Globus pallidus (tissue), 1 donor: ENCODE measurements around the gene LPCAT2.
A peak's percentile ranks its signal among the peaks of the same experiment; 100 is the strongest.

Source experiments
- DNase-seq: peaks from one replicate; pipeline ENCODE4 v3.0.0-alpha.2; 2015; ENCODE audit warnings: low spot score

LPCAT2 gene

GRCh38 chr16:55503726-55504550 is 4.9 kb upstream of the LPCAT2 start:
- DNase-seq: no peak

DNA sequence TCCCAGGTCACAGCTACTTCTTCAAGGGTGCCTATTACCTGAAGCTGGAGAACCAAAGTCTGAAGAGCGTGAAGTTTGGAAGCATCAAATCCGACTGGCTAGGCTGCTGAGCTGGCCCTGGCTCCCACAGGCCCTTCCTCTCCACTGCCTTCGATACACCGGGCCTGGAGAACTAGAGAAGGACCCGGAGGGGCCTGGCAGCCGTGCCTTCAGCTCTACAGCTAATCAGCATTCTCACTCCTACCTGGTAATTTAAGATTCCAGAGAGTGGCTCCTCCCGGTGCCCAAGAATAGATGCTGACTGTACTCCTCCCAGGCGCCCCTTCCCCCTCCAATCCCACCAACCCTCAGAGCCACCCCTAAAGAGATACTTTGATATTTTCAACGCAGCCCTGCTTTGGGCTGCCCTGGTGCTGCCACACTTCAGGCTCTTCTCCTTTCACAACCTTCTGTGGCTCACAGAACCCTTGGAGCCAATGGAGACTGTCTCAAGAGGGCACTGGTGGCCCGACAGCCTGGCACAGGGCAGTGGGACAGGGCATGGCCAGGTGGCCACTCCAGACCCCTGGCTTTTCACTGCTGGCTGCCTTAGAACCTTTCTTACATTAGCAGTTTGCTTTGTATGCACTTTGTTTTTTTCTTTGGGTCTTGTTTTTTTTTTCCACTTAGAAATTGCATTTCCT is 3.4 kb upstream of the LPCAT2 start:
- DNase-seq: no peak

- DNase-seq: no peak
Measured at GRCh38 chr16:55506083-55506482, 2.8 kb upstream of the LPCAT2 start.

DNA sequence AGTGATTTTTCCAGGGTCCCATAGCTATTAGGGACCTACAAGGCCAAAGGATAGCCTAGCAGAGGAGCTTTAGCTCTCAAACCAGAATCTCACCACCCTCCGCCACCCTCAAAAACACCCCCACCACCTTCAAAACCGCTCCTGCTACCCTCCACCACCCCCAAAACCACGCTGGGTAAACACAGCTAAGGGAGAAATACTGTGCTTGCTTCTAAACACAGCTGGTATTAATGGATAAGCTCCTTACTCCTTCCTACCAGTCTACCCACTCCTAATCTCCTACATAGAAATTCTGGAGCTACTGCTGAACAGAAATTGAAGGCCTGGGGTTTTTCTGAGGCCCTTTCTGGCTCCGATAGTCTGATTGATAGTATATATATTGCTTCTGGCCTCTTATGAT is 2.2 kb upstream of the LPCAT2 start:
- no peak for DNase-seq

DNA sequence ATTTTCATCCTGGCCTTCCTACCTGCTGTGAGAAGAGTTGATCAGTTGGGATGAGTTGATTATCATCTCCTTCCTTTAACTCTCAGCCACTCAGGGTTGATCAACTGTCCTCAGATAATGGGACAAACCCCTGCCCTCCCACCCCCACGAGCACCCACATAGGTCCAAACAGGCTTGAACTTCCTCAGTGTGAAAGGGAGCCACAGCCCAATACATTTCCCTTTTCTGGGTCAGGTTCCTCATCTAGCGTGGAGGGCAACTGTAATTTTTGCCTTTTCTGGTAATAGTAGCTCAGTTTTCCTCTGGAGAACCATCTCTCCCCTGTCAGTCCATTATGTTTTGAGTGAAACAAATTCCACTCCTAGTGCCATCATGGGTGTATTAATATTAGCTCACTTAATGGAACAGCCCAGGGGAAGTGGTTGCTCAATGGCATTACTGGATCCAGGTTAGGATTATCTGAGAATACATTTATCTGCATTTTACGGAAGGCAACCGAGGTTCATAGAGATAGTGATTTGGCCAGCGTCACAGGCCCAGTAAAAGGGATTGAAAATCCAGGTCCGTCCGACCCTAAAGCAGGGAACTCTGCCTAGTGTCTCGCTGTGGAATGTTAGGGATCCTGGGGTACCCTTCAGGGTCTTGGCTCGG is 476 bp upstream of the LPCAT2 start:
- no peak for DNase-seq

GRCh38 chr16:55510185-55510805 is 1.4 kb downstream of the LPCAT2 start:
- no peak for DNase-seq

GRCh38 chr16:55512941-55513340 is 4.1 kb downstream of the LPCAT2 start:
- no peak for DNase-seq

- DNase-seq: no peak
Measured at GRCh38 chr16:55513616-55514015, 4.7 kb downstream of the LPCAT2 start.

DNA sequence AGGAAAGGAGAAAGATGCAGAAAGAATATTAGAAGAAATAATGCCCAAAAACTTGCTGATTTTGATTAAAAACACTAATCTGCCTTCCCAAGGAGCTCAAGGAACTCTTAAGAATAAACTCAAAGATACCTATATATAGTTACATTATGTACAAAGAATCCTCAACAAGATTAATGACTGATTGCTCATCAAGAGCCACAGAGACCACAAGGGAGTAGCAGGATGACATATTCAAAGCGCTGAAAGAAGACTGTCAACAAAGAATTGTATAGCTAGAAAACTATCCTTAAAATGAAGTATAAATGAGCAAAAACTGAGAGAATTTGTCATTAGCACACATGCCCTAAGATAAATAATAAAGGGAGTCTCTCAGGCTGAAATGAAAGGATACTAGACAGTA is 6.2 kb downstream of the LPCAT2 start:
- no peak for DNase-seq

GRCh38 chr16:55521792-55522191 is 12.9 kb downstream of the LPCAT2 start:
- DNase-seq: no peak

DNA sequence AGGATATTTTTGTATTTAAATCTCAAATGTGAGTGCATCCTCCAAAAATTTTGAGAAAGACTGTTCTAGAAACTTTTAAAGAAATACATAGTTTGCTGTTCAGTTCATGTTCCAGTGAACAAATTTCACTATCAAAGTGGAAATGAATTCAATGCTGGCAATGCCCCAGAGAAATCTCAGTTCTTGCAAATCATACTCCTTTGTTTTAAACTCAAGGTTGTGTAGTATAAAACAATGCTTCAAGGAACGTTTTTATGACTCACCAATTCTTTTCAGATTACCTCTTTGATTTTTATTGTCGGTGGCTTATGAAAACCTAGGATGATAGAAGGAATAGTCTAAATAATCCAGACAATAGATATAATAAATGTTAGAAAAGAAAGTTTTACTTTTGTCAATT is 17.6 kb downstream of the LPCAT2 start:
- DNase-seq: no peak

GRCh38 chr16:55527885-55528284 is 19.0 kb downstream of the LPCAT2 start:
- DNase-seq: no peak

DNA sequence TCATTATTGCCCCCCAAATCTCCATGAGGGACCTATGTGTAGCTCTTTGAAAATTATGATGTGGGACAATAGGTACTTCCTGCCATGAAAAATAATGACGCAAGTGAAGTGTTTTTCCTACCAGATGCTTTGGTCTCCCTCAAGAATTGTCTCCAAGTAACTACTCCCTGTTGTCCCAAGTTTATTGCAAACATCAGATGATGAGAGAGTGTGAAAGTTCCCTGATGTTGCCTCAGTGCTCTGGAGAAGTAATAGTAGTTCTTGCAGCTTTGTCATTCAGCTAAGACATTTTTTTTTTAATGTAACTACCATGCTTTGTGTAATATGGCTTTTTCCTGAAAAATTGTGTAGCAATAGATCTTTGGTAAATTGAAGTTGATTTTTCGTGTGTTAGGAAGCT is 20.1 kb downstream of the LPCAT2 start:
- no peak for DNase-seq

DNA sequence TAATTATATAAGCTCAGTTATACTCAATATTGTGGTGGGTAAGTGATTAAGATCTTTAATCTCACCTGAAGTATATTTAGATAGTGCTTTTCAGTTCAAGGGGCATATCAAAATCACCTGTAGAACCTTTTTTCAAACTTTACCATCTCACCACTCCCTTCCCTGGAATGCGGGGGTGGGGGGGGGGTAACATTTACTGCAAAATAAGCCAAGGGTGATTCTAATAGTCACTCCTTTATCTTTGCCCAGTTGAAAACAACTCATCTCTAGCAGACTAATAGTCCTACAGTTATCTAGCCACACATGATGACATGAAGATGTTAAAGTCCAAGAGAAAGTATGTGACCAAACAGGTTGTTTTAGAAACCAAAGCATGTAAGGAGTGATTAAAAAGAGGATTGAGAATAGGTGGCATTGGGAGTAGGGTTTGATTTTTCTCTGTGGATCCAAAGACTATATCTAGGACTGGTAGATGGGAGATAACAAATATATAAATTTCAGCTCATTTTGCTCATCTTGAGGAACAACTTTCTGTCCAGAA is 21.5 kb downstream of the LPCAT2 start:
- no peak for DNase-seq

DNA sequence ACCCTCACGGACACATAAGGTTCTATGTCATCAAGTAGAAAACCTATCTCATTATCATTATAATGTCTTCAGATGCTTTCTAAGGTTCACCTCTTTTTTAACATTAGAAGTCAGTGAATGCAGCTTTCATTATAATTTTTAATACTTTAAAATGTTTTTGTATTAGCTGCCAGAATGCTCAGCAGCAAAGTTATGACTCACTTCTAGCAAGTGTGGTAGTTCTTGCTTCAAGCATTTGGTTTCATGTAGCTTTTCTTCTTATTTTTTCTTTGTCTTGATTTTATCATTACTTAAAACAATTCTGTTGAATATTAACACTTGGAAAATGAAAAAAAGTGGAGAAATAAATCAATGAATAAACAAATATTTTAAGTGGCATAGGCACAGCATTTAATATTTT is 23.4 kb downstream of the LPCAT2 start:
- no peak for DNase-seq

GRCh38 chr16:55534756-55535155 is 25.9 kb downstream of the LPCAT2 start:
- DNase-seq: peak; percentile 45

GRCh38 chr16:55539049-55539448 is 30.2 kb downstream of the LPCAT2 start:
- DNase-seq: peak; percentile 26

GRCh38 chr16:55539488-55539887 is 30.6 kb downstream of the LPCAT2 start:
- peak; percentile 27 for DNase-seq

DNA sequence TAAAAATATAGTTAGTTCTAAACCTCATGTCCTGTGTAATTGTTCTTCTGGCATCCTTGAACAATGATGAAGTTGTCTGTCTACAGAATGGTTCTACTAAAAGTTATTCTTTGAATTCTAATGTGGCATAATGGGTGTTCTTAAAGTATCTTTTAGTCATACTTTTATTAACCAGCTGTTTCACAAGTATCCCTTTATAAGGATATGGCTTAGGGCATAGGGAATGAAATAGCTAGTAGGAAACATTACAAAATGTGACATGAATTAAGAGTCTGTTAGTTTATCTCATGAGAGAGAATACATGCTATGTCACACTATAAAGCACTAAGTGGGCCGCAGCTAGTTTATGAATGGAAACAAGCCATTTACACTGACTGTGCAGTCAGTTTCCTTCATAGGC is 31.3 kb downstream of the LPCAT2 start:
- DNase-seq: no peak

- no peak for DNase-seq
Measured at GRCh38 chr16:55542459-55543082, 33.7 kb downstream of the LPCAT2 start.

DNA sequence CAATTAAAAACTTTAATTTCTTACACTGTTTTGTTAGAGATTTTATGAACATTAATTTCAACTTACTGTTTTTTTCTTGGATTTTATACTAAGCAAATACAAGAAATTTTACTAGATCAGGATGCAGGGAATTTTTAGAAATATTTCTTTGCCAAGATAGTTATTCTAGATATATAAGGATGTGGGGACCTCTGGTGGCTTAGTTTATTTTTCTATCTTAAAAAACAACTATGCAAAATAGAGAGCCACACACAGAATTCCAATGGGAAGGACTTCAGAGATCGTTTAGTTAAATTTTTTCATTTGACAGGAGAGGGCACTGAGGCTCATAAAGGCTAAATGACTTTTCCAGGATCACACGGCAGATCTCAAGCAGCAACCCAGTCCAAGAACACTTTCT is 34.6 kb downstream of the LPCAT2 start:
- DNase-seq: peak; percentile 70

- DNase-seq: no peak
Measured at GRCh38 chr16:55552621-55553020, 43.7 kb downstream of the LPCAT2 start.
